ENCODE measurements around the gene ZMYND8.
"Not testable (repeated sequence)": the region's sequence is repeated elsewhere in the genome, so short reads cannot be mapped to it uniquely, and the experiment has no call there.

Gene ZMYND8

DNA sequence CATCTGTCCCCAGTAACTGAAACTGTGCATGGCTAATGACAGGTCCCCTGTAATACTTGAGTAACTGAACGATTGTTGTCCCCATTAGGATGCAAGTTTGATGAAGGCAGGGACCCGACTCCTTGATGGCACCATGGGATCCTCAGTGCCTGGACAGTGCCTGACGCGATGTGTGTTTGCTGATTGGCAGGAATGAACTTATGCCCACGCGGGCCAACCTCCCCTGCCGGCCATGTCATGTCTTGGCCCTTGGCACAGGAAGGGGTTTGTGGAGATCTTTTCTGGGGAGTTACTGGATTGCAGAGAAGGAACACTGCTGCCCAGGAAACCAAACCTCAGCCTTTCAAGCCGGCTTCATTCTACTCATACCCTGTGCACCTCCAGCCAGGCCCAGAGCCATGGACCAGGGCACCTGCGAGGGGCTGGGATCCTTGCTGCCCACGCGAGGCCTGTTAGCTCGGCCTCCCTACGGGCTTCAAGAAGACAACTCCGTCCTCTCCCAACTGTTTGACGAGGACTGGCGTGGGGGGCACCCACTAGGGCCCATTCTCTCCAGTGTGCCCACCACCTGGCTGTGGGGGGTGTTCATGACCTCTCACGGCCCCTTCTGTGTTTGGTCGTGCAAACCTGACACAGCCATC is 147.8 kb downstream of the ZMYND8 start:
- TF ChIP-seq, protein P1, sequence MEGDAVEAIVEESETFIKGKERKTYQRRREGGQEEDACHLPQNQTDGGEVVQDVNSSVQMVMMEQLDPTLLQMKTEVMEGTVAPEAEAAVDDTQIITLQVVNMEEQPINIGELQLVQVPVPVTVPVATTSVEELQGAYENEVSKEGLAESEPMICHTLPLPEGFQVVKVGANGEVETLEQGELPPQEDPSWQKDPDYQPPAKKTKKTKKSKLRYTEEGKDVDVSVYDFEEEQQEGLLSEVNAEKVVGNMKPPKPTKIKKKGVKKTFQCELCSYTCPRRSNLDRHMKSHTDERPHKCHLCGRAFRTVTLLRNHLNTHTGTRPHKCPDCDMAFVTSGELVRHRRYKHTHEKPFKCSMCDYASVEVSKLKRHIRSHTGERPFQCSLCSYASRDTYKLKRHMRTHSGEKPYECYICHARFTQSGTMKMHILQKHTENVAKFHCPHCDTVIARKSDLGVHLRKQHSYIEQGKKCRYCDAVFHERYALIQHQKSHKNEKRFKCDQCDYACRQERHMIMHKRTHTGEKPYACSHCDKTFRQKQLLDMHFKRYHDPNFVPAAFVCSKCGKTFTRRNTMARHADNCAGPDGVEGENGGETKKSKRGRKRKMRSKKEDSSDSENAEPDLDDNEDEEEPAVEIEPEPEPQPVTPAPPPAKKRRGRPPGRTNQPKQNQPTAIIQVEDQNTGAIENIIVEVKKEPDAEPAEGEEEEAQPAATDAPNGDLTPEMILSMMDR (conservative IDR thresholded peaks at IDR 0.05; ENCODE audit: low read depth, low read length), result no peak
- DNase-seq (ENCODE audit: low read depth), result no peak
- no peak overlapping the region for H3K4me3 ChIP-seq (ENCODE audit: low read length)

DNA sequence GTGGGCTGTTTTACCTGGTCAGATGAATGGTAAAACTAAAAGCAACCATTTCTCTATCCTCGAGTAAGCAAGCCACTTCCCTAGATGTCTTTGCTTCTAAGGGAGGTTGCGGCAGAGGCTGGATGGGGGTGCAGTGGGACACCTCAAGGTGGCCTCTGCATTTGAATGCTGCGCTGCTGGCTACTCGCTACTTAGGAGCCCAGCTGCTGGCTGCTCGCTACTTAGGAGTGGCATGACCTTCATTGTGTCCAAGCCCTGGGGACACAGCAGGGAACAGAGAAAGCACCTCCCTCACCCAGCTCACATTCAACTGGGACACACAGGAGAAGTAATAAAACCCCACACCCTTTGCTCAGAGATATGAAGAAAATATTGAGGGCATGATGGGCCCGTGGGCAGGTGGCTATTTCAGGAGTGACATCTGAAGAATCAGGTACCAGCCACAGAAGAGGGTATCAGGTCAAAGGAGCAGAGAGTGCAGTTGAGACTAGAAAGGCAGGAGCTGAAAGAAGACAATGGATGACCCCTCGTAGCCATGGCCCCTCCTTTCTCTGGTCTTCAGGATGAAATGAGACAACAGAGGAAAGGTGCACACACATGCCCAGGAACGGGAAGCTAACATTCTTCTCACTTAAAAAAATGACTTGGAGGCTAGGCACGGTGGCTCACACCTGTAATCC is 149.4 kb downstream of the ZMYND8 start:
- TF ChIP-seq, protein P1 (conservative IDR thresholded peaks at IDR 0.05; ENCODE audit: low read depth, low read length), result no peak
- H3K4me3 ChIP-seq (ENCODE audit: low read length), result no peak overlapping the region
- DNase-seq (ENCODE audit: low read depth), result no peak

DNA sequence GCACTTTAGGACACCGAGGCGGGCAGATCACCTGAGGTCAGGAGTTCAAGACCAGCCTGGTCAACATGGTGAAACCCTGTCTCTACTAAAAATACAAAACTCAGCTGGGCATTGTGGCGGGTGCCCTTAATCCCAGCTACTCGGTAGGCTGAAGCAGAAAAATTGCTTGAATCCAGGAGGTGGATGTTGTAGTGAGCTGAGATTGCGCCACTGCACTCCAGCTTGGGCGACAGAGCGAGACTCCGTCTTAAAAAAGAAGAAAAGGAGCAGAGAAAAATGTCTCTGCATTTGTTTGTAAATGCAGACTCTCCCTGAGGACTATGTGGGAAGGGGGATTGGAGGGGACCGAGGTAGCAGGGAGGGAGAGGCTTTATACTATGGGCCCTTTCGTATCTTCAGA is 149.9 kb downstream of the ZMYND8 start:
- not testable (repeated sequence) for H3K4me3 ChIP-seq (ENCODE audit: low read length); DNase-seq (ENCODE audit: low read depth)

DNA sequence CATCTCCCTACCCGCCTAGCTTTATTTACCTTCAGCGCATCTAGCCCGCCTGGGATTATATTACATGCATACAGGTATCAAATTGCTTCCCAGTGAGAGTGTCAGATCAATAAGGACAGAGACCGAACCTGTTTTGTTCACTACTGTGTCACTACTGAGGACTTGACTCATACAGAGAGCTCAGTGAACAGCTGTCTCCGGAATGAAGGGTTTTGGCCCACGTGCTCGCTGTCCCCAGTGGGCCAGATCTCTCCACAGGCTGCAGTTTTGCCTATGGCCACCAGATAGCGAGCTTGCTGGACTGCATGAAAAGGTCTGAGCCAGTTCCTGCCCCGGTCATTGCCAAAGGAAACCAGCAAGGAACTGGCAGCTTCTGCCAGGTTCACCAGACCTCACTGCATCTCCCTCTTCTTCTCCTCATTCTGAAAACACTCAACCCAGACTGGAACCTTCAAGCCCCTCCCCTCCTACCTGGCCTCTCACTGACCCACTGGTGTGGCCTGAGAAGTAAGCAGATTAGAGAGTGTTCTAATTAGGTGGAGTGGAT is 150.8 kb downstream of the ZMYND8 start:
- no peak overlapping the region for H3K4me3 ChIP-seq (ENCODE audit: low read length)
- TF ChIP-seq, protein P1 (conservative IDR thresholded peaks at IDR 0.05; ENCODE audit: low read depth, low read length), result peak; percentile 72
- no peak for DNase-seq (ENCODE audit: low read depth)

DNA sequence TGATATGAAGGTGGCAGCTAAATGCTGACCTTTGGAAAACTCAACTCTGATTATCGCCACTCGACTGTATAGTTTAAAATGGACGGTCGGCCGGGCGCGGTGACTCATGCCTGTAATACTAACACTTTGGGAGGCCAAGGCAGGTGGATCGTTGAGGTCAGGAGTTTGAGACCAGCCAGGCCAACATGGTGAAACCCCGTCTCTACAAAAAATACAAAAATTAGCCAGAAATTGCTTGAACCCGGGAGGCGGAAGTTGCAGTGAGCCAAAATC is 151.7 kb downstream of the ZMYND8 start:
- not testable (repeated sequence) for DNase-seq (ENCODE audit: low read depth); H3K4me3 ChIP-seq (ENCODE audit: low read length)

DNA sequence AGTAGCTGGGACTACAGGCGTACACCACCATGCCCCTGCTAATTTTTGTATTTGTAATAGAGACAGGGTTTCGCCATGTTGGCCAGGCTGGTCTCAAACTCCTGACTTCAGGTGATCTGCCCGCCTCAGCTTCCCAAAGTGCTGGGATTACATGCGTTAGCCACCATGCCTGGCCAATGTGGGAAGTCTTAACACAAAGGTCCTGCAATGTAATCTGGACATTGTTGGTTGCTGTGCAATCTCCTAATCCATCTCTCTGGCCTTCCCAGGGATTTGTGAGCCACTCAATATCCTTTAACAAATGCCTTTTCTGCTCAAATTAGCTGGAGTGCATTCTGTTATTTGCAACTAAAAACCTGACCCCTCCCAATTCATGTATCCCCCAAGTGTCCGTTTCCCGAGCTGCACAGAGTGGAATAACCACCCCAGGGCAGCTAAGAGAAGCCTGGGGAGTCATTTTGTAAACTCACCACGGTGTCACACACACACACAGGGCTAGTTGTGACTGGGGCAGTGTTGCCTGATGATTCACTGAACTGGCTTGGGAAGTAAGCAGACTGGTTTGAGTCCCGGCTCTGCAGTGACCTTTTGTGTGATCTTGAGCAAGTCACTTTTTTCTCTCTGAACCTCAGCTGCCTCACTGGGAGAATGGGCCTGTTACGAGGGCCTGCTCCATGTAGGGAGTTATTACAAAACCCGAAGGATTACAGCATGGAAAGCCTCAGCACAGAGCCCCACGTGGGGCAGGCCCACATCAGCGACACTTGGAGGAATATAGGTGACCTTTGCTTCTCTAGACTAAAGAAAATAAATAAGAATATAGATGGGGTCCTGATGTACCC is 152.3 kb downstream of the ZMYND8 start:
- TF ChIP-seq, protein P1 (conservative IDR thresholded peaks at IDR 0.05; ENCODE audit: low read depth, low read length), result no peak
- no peak overlapping the region for H3K4me3 ChIP-seq (ENCODE audit: low read length)
- DNase-seq (ENCODE audit: low read depth), result no peak

DNA sequence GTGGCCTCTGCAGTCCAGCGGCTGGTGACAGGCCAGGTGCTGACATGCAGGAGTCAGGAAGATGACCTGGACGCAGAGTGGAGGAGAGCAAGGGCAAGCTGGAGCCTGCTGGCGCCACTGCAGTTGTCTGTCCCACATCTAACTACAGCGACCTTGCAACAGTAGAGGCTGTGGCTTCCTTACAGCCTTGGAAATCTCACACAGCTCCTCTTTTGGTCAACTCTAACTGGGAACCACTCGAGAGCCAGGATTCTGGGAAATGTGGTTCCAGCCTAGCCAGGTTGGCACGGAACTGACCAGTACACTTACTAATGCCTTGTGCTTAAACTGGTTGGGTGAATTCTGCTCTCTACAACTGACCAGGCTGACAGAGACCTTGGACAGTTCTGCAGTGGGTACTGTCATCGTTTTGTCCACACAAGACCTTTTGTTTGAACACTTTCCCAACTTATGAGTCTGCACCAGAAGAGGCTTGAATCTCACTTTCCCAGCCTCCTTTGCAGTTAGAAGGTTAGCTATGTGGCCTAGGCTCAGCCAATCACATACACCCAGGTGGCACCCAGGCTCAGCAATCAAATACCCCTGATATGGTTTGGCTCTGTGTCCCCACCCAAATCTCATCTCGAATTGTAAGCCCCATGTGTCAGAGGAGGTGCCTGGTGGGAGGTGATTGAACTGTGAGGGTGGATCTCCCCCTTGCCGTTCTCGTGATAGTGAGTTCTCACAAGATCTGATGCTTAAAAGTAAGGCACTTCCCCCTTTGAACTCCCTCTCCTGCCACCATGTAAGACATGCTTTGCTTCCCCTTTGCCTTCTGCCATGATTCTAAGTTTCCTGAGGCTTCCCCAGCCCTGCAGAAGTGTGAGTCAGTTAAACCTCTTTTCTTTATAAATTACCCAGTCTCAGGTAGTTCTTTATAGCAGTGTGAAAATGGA is 153.5 kb downstream of the ZMYND8 start:
- TF ChIP-seq, protein P1 (conservative IDR thresholded peaks at IDR 0.05; ENCODE audit: low read depth, low read length), result no peak
- H3K4me3 ChIP-seq (ENCODE audit: low read length), result no peak overlapping the region
- DNase-seq (ENCODE audit: low read depth), result no peak
